Nephron (organoid): ENCODE data around the gene CCDC33.

Experiments used
- H3K27ac Mint-ChIP-seq, 3 experiments: 2 replicates each; pipeline ENCODE4 v1.8.0; 2020; ENCODE audit warnings: mixed read lengths in 3 of 3, mild to moderate bottlenecking in 2 of 3, moderate library complexity in 1 of 3
- H3K27me3 Mint-ChIP-seq: 2 replicates; pipeline ENCODE4 v1.8.0; 2021; ENCODE audit warnings: low read depth, mild to moderate bottlenecking, moderate library complexity, mixed read lengths
- H3K36me3 Mint-ChIP-seq: 2 replicates; pipeline ENCODE4 v1.8.0; 2020; ENCODE audit warnings: low read depth, mixed read lengths
- H3K4me1 Mint-ChIP-seq: 2 replicates; pipeline ENCODE4 v1.8.0; 2020; ENCODE audit warnings: mixed read lengths
- H3K4me3 Mint-ChIP-seq, 3 experiments: 2 replicates each; pipeline ENCODE4 v1.8.0; 2020; ENCODE audit warnings: mild to moderate bottlenecking in 3 of 3, mixed read lengths in 3 of 3, moderate library complexity in 2 of 3
- H3K9me3 Mint-ChIP-seq: 2 replicates; pipeline ENCODE4 v1.8.0; 2020; ENCODE audit warnings: mixed read lengths
- TF ChIP-seq, protein P1 (sequence below), 3 experiments: fragments of 200-600 bp; sonication (generic); IDR thresholded peaks; one replicate each; pipeline ENCODE4 v1.5.0; 2021; ENCODE audit warnings: antibody characterized with exemption in 3 of 3; ENCODE audit not compliant: unreplicated experiment in 3 of 3

The CCDC33 gene

DNA sequence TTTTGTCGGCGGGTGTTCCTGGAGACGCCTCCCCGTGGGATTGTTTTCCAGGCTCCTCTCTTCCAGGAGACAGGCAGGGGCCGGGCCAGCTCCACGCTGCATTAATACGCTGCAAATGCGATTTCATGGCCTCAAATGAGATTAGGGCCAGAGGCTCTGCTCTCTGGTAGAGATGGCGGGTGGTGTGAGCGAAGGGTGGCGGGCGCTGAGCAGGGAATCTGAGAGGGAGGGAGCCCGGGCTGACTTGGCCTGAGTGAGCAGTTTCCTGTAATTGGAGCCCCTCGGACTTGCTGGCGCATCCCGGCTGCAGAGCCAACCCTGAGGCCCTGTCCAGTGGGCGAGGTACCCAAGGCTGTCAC is 7.4 kb upstream of the CCDC33 start:
- no peaks in the 10 kb centered on the region for H3K36me3 Mint-ChIP-seq
- peak overlapping the region; percentile 89 to 95 (median 95) for H3K27ac Mint-ChIP-seq

DNA sequence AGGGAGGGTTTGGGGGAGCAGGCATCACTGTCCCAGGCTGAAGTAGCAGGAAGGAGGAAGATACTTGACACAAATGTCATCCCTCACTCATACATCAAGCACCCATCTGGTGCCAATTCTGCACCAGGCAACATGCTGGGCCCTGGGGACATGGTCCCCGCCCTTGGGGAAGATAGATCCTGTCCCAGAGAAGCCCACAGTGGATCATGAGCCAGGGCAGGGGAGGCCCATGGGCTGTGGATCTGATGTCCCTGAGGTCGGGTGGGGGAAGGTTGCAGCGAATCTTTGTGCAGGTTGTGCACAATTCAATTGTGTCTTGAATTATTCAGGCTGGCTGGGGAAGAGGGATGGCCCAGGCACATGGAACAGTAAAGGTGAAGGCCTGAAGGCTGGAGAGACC is 6.4 kb upstream of the CCDC33 start:
- TF ChIP-seq, protein P1, sequence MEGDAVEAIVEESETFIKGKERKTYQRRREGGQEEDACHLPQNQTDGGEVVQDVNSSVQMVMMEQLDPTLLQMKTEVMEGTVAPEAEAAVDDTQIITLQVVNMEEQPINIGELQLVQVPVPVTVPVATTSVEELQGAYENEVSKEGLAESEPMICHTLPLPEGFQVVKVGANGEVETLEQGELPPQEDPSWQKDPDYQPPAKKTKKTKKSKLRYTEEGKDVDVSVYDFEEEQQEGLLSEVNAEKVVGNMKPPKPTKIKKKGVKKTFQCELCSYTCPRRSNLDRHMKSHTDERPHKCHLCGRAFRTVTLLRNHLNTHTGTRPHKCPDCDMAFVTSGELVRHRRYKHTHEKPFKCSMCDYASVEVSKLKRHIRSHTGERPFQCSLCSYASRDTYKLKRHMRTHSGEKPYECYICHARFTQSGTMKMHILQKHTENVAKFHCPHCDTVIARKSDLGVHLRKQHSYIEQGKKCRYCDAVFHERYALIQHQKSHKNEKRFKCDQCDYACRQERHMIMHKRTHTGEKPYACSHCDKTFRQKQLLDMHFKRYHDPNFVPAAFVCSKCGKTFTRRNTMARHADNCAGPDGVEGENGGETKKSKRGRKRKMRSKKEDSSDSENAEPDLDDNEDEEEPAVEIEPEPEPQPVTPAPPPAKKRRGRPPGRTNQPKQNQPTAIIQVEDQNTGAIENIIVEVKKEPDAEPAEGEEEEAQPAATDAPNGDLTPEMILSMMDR (IDR thresholded peaks at IDR 0.05; ENCODE audit: unreplicated experiment in 3 of 3) = no peak
- Mint-ChIP-seq H3K36me3 (no peaks in the 10 kb centered on the region), H3K4me1 (peaks cover 67% of the 10 kb centered on the region), H3K4me3 (no peak overlapping the region), H3K27ac (peak overlapping the region; percentile 62 to 95 (median 88)), H3K27me3 (peaks cover 10% of the 10 kb centered on the region), H3K9me3 (no peaks in the 10 kb centered on the region)

More for the DNA sequence above, 7.4 kb upstream of the CCDC33 start:
- TF ChIP-seq, protein P1 (IDR thresholded peaks at IDR 0.05; ENCODE audit: unreplicated experiment in 3 of 3) = no peak
- H3K4me3 Mint-ChIP-seq = peak overlapping the region; percentile 42 to 64 (median 46)
- H3K9me3 Mint-ChIP-seq = no peaks in the 10 kb centered on the region
- peaks cover 7% of the 10 kb centered on the region for H3K27me3 Mint-ChIP-seq
- H3K4me1 Mint-ChIP-seq = peaks cover 68% of the 10 kb centered on the region

DNA sequence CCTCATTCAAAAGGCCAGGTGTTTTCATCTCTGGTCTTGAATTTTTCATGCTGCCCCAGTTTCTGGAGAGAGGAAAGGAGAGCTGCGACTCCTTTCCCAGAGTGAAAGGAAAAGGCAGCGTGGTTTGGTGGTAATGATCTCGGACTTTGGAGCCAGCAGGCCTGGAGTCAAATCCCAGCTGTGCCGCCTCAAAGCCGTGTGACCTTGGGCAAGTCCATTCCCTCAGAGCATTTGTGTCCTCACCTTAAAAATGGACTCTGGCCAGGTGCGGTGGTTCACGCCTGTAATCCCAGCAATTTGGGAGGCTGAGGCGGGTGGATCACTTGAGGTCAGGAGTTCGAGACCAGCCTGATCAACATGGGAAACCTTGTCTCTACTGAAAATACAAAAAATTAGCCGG is 4.7 kb upstream of the CCDC33 start:
- Mint-ChIP-seq H3K36me3 (no peaks in the 10 kb centered on the region), H3K4me3 (no peak overlapping the region), H3K27ac (peak overlapping the region in 1 of 3 experiments; percentile 46), H3K27me3 (peaks cover 10% of the 10 kb centered on the region), H3K4me1 (peaks cover 52% of the 10 kb centered on the region), H3K9me3 (no peaks in the 10 kb centered on the region)
- TF ChIP-seq, protein P1 (IDR thresholded peaks at IDR 0.05; ENCODE audit: unreplicated experiment in 3 of 3) = no peak

DNA sequence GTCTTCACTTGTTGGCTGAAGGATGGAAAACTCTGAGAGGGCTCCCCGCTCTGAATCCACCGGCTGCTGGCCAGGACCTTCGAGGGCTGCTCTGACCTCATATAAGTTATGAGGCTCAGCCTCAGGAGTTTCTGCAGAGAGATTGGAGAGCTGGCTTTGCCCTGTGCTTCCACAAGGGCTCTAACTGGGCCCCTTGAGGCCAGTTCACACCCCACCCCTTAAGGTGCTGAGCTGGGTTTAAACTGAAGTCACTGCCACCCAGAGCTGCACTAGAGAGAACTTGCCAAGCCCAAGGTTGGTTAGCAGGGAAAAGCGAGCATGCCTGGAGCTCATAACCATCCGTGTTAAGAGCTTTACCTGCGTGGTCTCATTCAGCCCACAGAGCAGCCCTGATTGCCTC is 2.8 kb upstream of the CCDC33 start:
- Mint-ChIP-seq H3K36me3 (no peaks in the 10 kb centered on the region), H3K4me3 (no peak overlapping the region), H3K9me3 (no peaks in the 10 kb centered on the region), H3K4me1 (peaks cover 40% of the 10 kb centered on the region), H3K27me3 (peaks cover 4% of the 10 kb centered on the region), H3K27ac (peak overlapping the region; percentile 38 to 74 (median 61))
- TF ChIP-seq, protein P1 (IDR thresholded peaks at IDR 0.05; ENCODE audit: unreplicated experiment in 3 of 3) = no peak

DNA sequence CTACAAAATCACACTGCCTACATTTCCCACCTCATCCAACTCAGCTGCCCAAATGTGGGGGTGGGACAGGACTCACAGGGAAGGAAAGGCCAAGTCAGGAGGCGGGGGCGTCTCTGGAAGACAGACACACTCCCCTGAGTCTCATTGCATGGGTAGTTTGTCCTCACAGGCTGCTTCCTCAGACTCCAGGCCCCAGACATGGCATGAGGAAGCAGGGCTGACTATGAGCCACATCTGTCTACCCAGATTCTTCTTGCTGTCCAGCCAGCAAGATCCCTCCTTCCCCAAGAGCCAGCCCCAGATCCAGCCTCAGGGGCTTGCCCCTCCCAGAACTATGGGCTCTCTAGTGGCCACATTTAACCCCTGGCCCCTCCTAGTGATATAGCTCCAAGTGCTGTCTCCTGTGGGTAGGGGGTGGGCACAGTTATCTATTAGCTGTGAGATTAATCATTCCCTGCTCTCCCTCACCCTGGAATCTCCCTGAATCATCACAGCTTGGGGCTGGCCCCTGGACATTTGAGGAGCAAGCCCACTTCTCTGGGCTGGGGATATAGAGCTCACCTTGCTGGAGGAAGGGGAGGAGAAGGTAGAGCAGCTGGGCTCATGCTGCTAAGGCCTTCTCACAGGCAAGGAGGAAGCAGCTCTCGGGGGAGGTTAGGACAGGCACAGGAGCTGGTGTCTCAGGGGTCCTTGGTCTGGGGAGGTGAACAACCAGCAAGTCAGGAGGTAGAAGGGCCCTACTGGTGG is 2.1 kb upstream of the CCDC33 start:
- peaks cover 41% of the 10 kb centered on the region for H3K4me1 Mint-ChIP-seq
- H3K27ac Mint-ChIP-seq = peak overlapping the region in 2 of 3 experiments; percentile 61 to 74
- H3K9me3 Mint-ChIP-seq = no peaks in the 10 kb centered on the region
- no peaks in the 10 kb centered on the region for H3K36me3 Mint-ChIP-seq
- peaks cover 4% of the 10 kb centered on the region for H3K27me3 Mint-ChIP-seq
- TF ChIP-seq, protein P1 (IDR thresholded peaks at IDR 0.05; ENCODE audit: unreplicated experiment in 3 of 3) = no peak
- no peak overlapping the region for H3K4me3 Mint-ChIP-seq

DNA sequence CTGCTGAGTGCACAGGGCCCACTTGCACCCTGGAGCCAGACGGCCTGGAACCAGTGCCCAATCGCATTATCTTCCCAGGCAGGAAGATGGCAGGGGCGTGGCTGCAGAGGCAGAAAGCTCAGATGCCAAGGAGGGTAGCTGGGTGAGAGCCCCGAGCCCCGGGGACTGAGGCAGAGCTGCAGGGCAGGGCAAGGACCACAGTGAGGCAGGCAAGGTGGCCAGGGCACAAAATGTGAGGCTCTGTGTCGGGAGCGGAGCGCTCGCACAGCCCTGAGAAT is 1.6 kb upstream of the CCDC33 start:
- peaks cover 4% of the 10 kb centered on the region for H3K27me3 Mint-ChIP-seq
- no peak overlapping the region for H3K4me3 Mint-ChIP-seq
- peaks cover 43% of the 10 kb centered on the region for H3K4me1 Mint-ChIP-seq
- peak overlapping the region in 2 of 3 experiments; percentile 61 to 74 for H3K27ac Mint-ChIP-seq
- TF ChIP-seq, protein P1 (IDR thresholded peaks at IDR 0.05; ENCODE audit: unreplicated experiment in 3 of 3) = no peak
- no peaks in the 10 kb centered on the region for H3K36me3 Mint-ChIP-seq
- no peaks in the 10 kb centered on the region for H3K9me3 Mint-ChIP-seq
